ENCODE results near the gene DTNB.

The DTNB gene

DNA sequence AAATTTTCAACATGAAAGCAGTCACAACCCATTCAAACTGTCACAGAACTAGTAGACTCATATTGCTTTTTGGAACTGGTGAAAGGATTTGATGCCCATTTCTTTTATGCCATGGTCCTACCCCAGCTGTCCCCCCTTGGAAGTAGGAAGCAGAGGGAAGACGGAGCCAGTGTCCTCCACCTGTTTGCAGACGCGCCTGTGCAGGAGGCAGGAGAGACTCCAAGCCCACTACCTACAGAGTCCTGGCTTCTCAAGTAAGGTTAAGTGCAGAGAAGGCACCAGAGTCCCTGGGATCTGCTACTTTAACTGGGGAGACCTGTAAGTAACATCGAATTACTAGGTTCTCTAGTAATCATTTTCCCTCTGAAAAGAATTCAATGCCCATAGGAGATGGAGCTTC lies 299.0 kb downstream of the DTNB start:
- Histone ChIP-seq H3K9me3 (ENCODE audit: control insufficient read depth in 5 of 5, low read length in 5 of 5) (peaks cover 0 to 2% (median 0%) of the 10 kb centered on the region in 5 donors), H3K27ac (ENCODE audit: low read depth, low read length) (no peak overlapping the region), H3K36me3 (ENCODE audit: control insufficient read depth in 5 of 5, insufficient read depth in 5 of 5, low read length in 5 of 5) (no peaks in the 10 kb centered on the region), H3K27me3 (ENCODE audit: control insufficient read depth in 5 of 5, insufficient read depth in 4 of 5, low read length in 5 of 5) (no peaks in the 10 kb centered on the region), H3K4me1 (ENCODE audit: control insufficient read depth in 5 of 5, insufficient read depth in 5 of 5, low read length in 5 of 5) (peaks cover 0 to 26% (median 17%) of the 10 kb centered on the region in 5 donors), H3K4me3 (ENCODE audit: low read depth in 1 of 5, low read length in 5 of 5) (no peak overlapping the region), H3K9ac (ENCODE audit: low read length in 5 of 5) (no peak overlapping the region)

GRCh38 chr2:25373269-25373981 lies 300.0 kb downstream of the DTNB start:
- no peak overlapping the region for H3K27ac ChIP-seq (ENCODE audit: low read depth, low read length)
- no peaks in the 10 kb centered on the region for H3K36me3 ChIP-seq (ENCODE audit: control insufficient read depth in 5 of 5, insufficient read depth in 5 of 5, low read length in 5 of 5)
- H3K4me3 ChIP-seq (ENCODE audit: low read depth in 1 of 5, low read length in 5 of 5): no peak overlapping the region
- H3K9ac ChIP-seq (ENCODE audit: low read length in 5 of 5): no peak overlapping the region
- no peaks in the 10 kb centered on the region for H3K27me3 ChIP-seq (ENCODE audit: control insufficient read depth in 5 of 5, insufficient read depth in 4 of 5, low read length in 5 of 5)
- H3K9me3 ChIP-seq (ENCODE audit: control insufficient read depth in 5 of 5, low read length in 5 of 5): no peaks in the 10 kb centered on the region
- peaks cover 0 to 21% (median 17%) of the 10 kb centered on the region in 5 donors for H3K4me1 ChIP-seq (ENCODE audit: control insufficient read depth in 5 of 5, insufficient read depth in 5 of 5, low read length in 5 of 5)

DNA sequence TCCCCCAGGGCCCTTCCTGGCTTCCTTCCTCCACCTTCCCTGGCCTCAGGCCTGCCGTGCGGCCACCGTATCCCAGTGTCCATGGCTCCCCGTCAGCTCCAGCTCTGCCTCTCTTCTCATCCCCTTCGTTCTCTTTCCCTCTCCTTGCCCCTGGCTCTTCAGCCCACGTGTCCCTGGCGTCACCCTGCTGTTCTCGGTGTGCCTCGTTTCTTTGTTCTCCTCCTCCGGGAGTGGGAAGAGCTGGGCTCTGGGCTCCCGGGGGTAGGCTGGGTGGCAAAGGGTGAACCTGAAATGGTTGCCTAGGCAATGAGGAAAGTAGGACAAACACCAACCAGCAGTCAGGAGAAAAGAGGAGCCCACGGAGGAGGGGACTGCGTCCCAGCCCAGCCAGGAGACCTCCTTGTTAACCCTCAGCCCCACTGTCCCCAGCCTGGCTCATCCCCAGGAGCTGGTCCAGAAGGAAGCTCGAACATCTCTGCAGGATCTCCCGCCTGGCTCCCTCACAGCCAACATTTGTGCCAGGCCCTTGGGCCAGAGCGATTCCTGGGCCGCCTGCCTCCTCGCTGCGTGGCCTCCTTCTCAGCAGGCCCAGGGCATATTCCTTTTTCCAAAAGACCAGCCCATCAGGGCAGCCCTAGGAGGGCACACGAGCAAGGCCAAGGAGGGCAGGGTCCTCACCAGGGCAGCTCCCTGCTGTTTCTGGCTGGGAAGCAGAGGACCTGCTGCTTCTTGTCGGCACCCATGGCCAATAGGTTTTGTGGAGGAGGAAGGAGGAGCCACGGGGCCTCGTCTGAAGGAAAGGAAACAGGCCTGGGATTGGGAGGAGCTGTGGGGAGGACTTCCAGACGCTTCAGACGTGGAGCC lies 300.7 kb downstream of the DTNB start:
- Histone ChIP-seq H3K4me3 (ENCODE audit: low read depth in 1 of 5, low read length in 5 of 5) (no peak overlapping the region), H3K9ac (ENCODE audit: low read length in 5 of 5) (no peak overlapping the region), H3K9me3 (ENCODE audit: control insufficient read depth in 5 of 5, low read length in 5 of 5) (no peaks in the 10 kb centered on the region), H3K4me1 (ENCODE audit: control insufficient read depth in 5 of 5, insufficient read depth in 5 of 5, low read length in 5 of 5) (peaks cover 0 to 15% (median 12%) of the 10 kb centered on the region in 5 donors), H3K27me3 (ENCODE audit: control insufficient read depth in 5 of 5, insufficient read depth in 4 of 5, low read length in 5 of 5) (peaks cover 0 to 3% (median 0%) of the 10 kb centered on the region in 5 donors), H3K36me3 (ENCODE audit: control insufficient read depth in 5 of 5, insufficient read depth in 5 of 5, low read length in 5 of 5) (no peaks in the 10 kb centered on the region), H3K27ac (ENCODE audit: low read depth, low read length) (no peak overlapping the region)

DNA sequence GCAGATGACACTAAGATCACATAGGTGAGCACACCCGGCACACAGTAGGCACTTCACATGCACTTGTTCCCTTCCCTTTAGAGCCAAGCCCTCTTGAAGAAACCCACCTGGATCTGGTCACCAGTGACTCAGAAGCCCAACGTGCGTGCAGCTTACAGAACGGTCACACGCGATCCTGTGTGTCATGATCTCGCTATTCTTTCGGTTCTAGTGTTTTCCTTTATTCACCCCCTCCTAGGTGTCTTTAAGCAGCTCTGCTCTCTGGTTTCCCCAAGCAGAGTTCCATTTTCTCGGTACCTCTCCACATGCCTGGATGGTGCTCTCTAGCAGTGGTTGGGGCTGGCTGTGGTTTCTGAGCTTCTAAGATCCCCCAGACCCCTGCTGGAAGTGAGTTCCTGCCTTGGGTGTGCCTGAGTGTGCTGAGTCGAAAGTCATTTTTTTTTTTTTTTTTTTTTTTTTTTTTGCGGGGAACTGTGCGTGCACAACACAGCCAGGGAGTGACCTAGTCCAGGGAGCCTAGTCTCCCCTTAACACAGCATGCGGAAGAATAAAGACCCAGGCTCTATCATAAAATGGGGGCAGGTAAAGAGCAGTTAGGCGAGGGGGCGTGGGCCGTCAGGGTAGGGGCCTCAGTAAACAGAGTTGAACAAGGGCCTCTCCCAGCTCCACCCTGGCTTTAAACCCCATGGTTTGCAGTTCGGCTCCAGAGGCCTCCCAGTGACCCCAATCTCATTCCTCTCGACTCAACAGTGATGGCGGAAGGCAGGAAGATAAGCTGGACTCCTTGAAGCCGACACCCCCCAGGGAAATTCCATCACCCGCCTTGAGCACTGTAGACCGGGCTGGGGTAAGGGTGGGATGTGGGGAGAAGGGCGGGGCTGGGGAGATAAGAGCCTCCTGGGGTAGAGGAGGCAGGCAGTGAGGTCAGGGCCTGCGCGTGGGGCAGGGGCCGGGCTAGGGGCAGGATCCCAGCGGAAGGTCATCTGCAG lies 301.8 kb downstream of the DTNB start:
- Histone ChIP-seq H3K9me3 (ENCODE audit: control insufficient read depth in 5 of 5, low read length in 5 of 5) (no peaks in the 10 kb centered on the region), H3K4me3 (ENCODE audit: low read depth in 1 of 5, low read length in 5 of 5) (no peak overlapping the region), H3K36me3 (ENCODE audit: control insufficient read depth in 5 of 5, insufficient read depth in 5 of 5, low read length in 5 of 5) (no peaks in the 10 kb centered on the region), H3K27me3 (ENCODE audit: control insufficient read depth in 5 of 5, insufficient read depth in 4 of 5, low read length in 5 of 5) (peaks cover 0 to 3% (median 0%) of the 10 kb centered on the region in 5 donors), H3K9ac (ENCODE audit: low read length in 5 of 5) (no peak overlapping the region), H3K4me1 (ENCODE audit: control insufficient read depth in 5 of 5, insufficient read depth in 5 of 5, low read length in 5 of 5) (peaks cover 0 to 4% (median 3%) of the 10 kb centered on the region in 5 donors), H3K27ac (ENCODE audit: low read depth, low read length) (no peak overlapping the region)

DNA sequence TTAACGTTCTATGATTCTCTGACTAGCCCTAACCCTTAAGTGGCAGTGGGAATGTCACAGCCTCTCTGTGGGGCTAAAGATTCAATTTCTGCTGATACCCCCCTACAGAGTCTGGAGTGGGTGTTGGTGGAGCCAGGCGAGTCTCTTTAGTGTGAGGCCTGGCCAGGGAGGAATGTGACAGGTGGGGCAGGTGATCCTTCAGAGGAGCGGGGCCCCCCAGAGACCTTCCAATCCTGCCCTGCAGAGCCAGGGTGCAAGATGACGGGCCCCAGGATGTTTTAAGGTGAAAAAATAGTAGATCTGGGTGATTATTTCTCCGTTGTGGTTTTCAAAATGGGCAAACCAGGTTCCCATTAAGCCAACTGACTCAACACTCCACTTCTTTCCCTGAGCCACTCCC lies 303.5 kb downstream of the DTNB start:
- no peaks in the 10 kb centered on the region for H3K36me3 ChIP-seq (ENCODE audit: control insufficient read depth in 5 of 5, insufficient read depth in 5 of 5, low read length in 5 of 5)
- peaks cover 0 to 7% (median 0%) of the 10 kb centered on the region in 5 donors for H3K4me1 ChIP-seq (ENCODE audit: control insufficient read depth in 5 of 5, insufficient read depth in 5 of 5, low read length in 5 of 5)
- H3K27me3 ChIP-seq (ENCODE audit: control insufficient read depth in 5 of 5, insufficient read depth in 4 of 5, low read length in 5 of 5): peaks cover 0 to 3% (median 0%) of the 10 kb centered on the region in 5 donors
- H3K4me3 ChIP-seq (ENCODE audit: low read depth in 1 of 5, low read length in 5 of 5): no peak overlapping the region
- no peak overlapping the region for H3K9ac ChIP-seq (ENCODE audit: low read length in 5 of 5)
- H3K9me3 ChIP-seq (ENCODE audit: control insufficient read depth in 5 of 5, low read length in 5 of 5): no peaks in the 10 kb centered on the region
- H3K27ac ChIP-seq (ENCODE audit: low read depth, low read length): no peak overlapping the region

- Histone ChIP-seq H3K9ac (ENCODE audit: low read length in 5 of 5) (no peak overlapping the region), H3K4me1 (ENCODE audit: control insufficient read depth in 5 of 5, insufficient read depth in 5 of 5, low read length in 5 of 5) (peaks cover 0 to 7% (median 0%) of the 10 kb centered on the region in 5 donors), H3K9me3 (ENCODE audit: control insufficient read depth in 5 of 5, low read length in 5 of 5) (no peaks in the 10 kb centered on the region), H3K27me3 (ENCODE audit: control insufficient read depth in 5 of 5, insufficient read depth in 4 of 5, low read length in 5 of 5) (peaks cover 0 to 3% (median 0%) of the 10 kb centered on the region in 5 donors), H3K27ac (ENCODE audit: low read depth, low read length) (no peak overlapping the region), H3K4me3 (ENCODE audit: low read depth in 1 of 5, low read length in 5 of 5) (no peak overlapping the region), H3K36me3 (ENCODE audit: control insufficient read depth in 5 of 5, insufficient read depth in 5 of 5, low read length in 5 of 5) (no peaks in the 10 kb centered on the region)
Observed at GRCh38 chr2:25369439-25369838, 303.9 kb downstream of the DTNB start.

GRCh38 chr2:25368660-25369059 lies 304.7 kb downstream of the DTNB start:
- no peaks in the 10 kb centered on the region for H3K9me3 ChIP-seq (ENCODE audit: control insufficient read depth in 5 of 5, low read length in 5 of 5)
- H3K36me3 ChIP-seq (ENCODE audit: control insufficient read depth in 5 of 5, insufficient read depth in 5 of 5, low read length in 5 of 5): no peaks in the 10 kb centered on the region
- H3K27ac ChIP-seq (ENCODE audit: low read depth, low read length): no peak overlapping the region
- no peak overlapping the region for H3K4me3 ChIP-seq (ENCODE audit: low read depth in 1 of 5, low read length in 5 of 5)
- peaks cover 0 to 7% (median 0%) of the 10 kb centered on the region in 5 donors for H3K4me1 ChIP-seq (ENCODE audit: control insufficient read depth in 5 of 5, insufficient read depth in 5 of 5, low read length in 5 of 5)
- peaks cover 0 to 3% (median 0%) of the 10 kb centered on the region in 5 donors for H3K27me3 ChIP-seq (ENCODE audit: control insufficient read depth in 5 of 5, insufficient read depth in 4 of 5, low read length in 5 of 5)
- H3K9ac ChIP-seq (ENCODE audit: low read length in 5 of 5): no peak overlapping the region

DNA sequence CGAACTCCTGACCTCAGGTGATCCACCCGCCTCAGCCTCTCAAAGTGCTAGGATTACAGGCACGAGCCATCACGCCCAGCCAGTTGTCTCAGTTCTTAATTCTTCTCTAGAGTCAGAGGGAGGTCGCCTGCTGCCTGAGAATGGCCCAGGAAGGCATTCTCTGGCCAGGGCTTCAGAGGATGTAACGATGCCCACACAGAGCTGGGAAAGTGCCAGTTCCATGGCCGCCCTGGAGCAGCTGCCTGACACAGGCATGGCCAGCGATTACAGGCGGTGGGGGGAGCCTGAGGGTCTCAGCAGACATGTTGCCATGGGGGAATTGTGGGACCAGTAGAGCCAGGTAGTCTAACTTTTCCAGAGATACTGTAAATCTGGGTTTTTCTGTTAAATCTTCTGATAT lies 306.1 kb downstream of the DTNB start:
- Histone ChIP-seq H3K27me3 (ENCODE audit: control insufficient read depth in 5 of 5, insufficient read depth in 4 of 5, low read length in 5 of 5) (peaks cover 0 to 3% (median 0%) of the 10 kb centered on the region in 5 donors), H3K9ac (ENCODE audit: low read length in 5 of 5) (no peak overlapping the region)

GRCh38 chr2:25366629-25367028 lies 306.7 kb downstream of the DTNB start:
- Histone ChIP-seq H3K36me3 (ENCODE audit: control insufficient read depth in 5 of 5, insufficient read depth in 5 of 5, low read length in 5 of 5) (no peaks in the 10 kb centered on the region), H3K9ac (ENCODE audit: low read length in 5 of 5) (no peak overlapping the region), H3K4me3 (ENCODE audit: low read depth in 1 of 5, low read length in 5 of 5) (no peak overlapping the region), H3K27ac (ENCODE audit: low read depth, low read length) (no peak overlapping the region), H3K27me3 (ENCODE audit: control insufficient read depth in 5 of 5, insufficient read depth in 4 of 5, low read length in 5 of 5) (peaks cover 0 to 3% (median 0%) of the 10 kb centered on the region in 5 donors), H3K9me3 (ENCODE audit: control insufficient read depth in 5 of 5, low read length in 5 of 5) (no peaks in the 10 kb centered on the region), H3K4me1 (ENCODE audit: control insufficient read depth in 5 of 5, insufficient read depth in 5 of 5, low read length in 5 of 5) (peaks cover 0 to 17% (median 10%) of the 10 kb centered on the region in 5 donors)

More for the DNA sequence above, 306.1 kb downstream of the DTNB start:
- no peaks in the 10 kb centered on the region for H3K36me3 ChIP-seq (ENCODE audit: control insufficient read depth in 5 of 5, insufficient read depth in 5 of 5, low read length in 5 of 5)
- H3K27ac ChIP-seq (ENCODE audit: low read depth, low read length): no peak overlapping the region
- no peaks in the 10 kb centered on the region for H3K9me3 ChIP-seq (ENCODE audit: control insufficient read depth in 5 of 5, low read length in 5 of 5)
- H3K4me3 ChIP-seq (ENCODE audit: low read depth in 1 of 5, low read length in 5 of 5): no peak overlapping the region
- peaks cover 0 to 13% (median 6%) of the 10 kb centered on the region in 5 donors for H3K4me1 ChIP-seq (ENCODE audit: control insufficient read depth in 5 of 5, insufficient read depth in 5 of 5, low read length in 5 of 5)

All from subcutaneous abdominal adipose tissue (tissue), 5 donors.